Left kidney (tissue), 1 donor: Measurements from ENCODE around the gene CITED4. TPM values are rescaled to one million over a fixed set of nuclear protein-coding genes. Genes with fewer than 3 reads are reported as not detected.

Source experiments
- polyA plus RNA-seq: library from polyadenylated mRNA; unstranded; fragments of 120-200 nt; gene quantifications from one replicate; pipeline ENCODE4 v1.2.1, GENCODE V29; 2013; ENCODE audit not compliant: insufficient read length

Gene CITED4
- polyA plus RNA-seq, 1 donor, result 2.4 TPM

Other genes with a start within 250 kb of the CITED4 start
- 1.9 TPM for gene RIMS3, start 196.7 kb downstream of the CITED4 start, polyA plus RNA-seq
- gene NFYC, start 170.7 kb downstream of the CITED4 start, polyA plus RNA-seq, result 111 TPM
- 2.0 TPM for gene KCNQ4, start 78.6 kb downstream of the CITED4 start, polyA plus RNA-seq
- gene CTPS1, start 117.3 kb upstream of the CITED4 start, polyA plus RNA-seq, result 33.0 TPM
- 1.1 TPM for gene SLFNL1, start 159.4 kb upstream of the CITED4 start, polyA plus RNA-seq